ENCODE data around the gene ZNF460.
"Not testable (repeated sequence)": the region's sequence is repeated elsewhere in the genome, so short reads cannot be mapped to it uniquely, and the experiment has no call there.

Gene ZNF460

GRCh38 chr19:57280165-57280961 is at the start of gene ZNF460:
Gene ZNF460, plus strand, starts transcription at chr19:57280485. Its CDS starts 322 bp downstream, at chr19:57280807.
- DNase-seq (ENCODE audit: low read depth, low spot score), result peak; percentile 95

- no peak for DNase-seq (ENCODE audit: low read depth, low spot score)
These were observed 48.6 kb upstream of the ZNF460 start for GRCh38 chr19:57231686-57232085.

- no peak for DNase-seq (ENCODE audit: low read depth, low spot score)
These were observed 47.1 kb upstream of the ZNF460 start for GRCh38 chr19:57233207-57233606.

GRCh38 chr19:57239982-57240310 is 40.3 kb upstream of the ZNF460 start:
- no peak for DNase-seq (ENCODE audit: low read depth, low spot score)

GRCh38 chr19:57240311-57241090 is 39.8 kb upstream of the ZNF460 start, which contains the start of gene ZNF805:
Gene ZNF805, plus strand, starts transcription at chr19:57240632. Its CDS starts 260 bp downstream, at chr19:57240892.
- DNase-seq (ENCODE audit: low read depth, low spot score), result peak; percentile 94

GRCh38 chr19:57241176-57241575 is 39.1 kb upstream of the ZNF460 start:
- DNase-seq (ENCODE audit: low read depth, low spot score), result no peak

DNA sequence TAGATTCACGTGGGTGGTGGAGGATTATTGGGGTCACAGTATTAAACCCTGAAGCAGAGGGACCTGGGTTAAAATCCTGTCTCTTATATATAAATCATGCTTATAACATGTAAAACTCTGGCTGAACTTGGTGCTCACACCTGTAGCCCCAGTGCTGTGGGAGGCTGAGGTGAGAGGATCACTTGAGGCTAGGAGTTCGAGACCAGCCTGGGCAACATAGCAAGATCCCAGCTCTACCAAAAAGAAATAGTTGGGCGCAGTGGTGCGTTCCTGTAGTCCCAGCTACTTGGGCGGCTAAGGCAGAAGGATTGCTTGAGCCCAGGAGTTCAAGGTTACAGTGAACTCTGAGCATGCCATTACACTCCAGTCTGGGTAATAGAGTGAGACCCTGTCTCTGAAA is 37.5 kb upstream of the ZNF460 start:
- DNase-seq (ENCODE audit: low read depth, low spot score), result no peak

DNA sequence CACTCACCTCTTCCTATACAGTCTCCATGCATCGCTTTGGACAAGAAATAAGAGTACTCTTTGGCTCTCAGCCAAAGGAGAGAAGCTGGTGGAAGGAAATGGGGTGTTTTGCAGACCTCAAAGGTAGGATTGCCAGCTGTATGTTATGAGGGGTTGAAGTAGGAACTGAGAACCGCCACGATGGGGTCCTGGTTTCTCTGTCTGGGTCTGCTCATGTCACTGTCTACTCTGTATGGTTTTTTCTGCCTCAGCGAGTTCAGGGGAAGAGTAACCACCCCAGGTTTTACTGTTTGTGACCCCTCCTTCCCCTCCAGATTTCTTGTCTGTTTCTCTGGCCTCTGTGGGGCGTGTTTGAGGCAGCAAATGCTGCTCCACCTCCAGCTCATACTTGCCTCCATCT is 35.8 kb upstream of the ZNF460 start:
- no peak for DNase-seq (ENCODE audit: low read depth, low spot score)

DNA sequence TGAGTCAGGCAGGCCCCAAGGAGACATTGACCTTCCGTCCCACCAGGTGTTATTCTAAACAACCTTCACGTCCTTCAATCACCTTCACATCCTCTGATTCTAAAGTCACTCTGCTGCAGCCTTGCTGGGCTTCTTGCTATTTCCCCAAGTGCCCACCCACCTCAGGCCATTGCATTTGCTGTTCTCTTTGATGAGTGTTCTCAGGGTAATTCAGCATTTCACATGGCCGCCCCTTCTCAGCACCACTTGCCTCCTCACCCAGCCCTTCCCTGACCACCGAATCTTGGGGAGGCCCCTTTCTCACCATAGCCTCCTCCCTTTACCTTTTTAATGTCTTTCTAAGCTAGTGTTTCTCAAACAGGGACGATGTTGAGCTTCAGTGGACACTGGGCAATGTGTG is 35.2 kb upstream of the ZNF460 start:
- DNase-seq (ENCODE audit: low read depth, low spot score), result no peak

DNA sequence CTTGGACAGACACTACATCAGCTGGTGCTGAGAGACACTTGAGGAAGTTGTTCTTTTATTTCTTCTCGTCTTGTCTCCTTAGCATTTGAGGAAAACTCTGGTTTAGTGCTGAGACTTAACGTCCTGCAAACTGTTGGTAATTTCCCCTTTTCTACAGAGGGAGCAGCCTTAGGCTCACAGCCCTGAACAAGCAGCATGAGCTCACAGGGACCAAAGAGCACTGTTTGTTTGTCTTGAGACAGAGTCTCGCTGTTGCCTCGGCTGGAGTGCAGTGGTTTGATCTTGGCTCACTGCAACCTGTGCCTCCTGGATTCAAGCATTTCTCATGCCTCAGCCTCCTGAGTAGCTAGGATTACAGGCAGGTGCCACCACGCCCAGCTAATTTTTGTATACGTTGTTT is 34.3 kb upstream of the ZNF460 start:
- DNase-seq (ENCODE audit: low read depth, low spot score), result no peak

- no peak for DNase-seq (ENCODE audit: low read depth, low spot score)
These were observed 31.6 kb upstream of the ZNF460 start for GRCh38 chr19:57248646-57249045.

DNA sequence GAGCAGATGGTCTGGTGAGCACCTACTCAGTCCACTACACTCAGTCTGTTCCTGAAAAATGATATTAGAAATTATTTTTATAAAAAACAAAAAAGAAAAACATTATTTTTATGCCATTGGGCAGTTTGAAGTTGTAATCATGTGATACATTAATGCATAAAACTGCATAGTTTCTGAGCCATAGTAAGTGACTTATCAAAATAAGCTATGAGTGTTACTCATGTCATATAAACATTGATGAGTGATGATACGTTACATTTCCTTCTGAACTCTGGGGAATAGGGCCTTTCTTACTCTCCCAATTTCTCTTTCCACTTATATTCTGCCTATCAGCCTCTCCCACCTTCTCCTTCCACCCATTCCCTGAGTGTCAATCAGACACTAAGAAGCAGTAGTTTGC is 31.0 kb upstream of the ZNF460 start:
- DNase-seq (ENCODE audit: low read depth, low spot score), result no peak

- not testable (repeated sequence) for DNase-seq (ENCODE audit: low read depth, low spot score)
These were observed 26.5 kb upstream of the ZNF460 start for GRCh38 chr19:57253767-57254166.

DNA sequence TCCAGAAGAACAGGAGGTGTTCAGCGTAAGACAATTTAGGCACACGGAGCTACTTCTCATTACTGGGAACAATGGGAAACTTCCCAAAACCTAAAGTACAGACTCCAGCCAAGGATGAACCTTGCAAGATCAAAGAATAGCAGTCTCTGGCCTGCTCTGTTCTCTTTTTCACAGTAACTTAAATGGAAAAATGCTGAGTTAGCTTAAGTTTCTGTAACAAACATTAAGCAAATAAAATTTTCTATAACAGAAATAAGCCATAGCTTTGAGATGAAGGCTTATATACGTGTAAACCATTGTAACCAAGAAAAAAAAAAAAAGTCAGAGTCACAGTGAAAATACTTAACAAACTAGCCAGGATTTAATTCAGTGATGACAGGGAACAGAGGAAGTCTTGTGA is 18.2 kb upstream of the ZNF460 start:
- no peak for DNase-seq (ENCODE audit: low read depth, low spot score)

DNA sequence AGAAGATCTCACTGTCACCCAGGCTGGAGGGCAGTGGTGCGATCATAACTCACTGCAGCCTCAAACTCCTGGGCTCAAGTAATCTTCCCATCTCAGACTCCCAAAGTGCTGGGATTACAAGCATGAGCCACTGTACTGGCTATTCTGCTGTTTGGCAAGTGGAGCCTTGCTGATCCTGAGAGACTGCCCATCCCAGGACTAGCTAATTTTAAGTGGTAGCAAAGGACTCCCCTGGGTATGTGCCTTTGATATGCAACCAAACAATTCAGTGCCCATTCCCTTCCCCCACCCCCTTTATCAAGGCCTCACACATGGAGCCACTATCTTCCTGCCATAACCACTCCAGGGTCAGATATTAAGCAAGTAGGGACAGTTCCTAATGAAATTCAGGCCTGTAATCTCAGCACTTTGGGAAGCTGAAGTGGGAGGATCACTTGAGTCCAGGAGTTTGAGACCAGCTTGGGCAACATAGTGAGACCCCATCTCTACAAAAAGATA is 17.0 kb upstream of the ZNF460 start:
- DNase-seq (ENCODE audit: low read depth, low spot score), result no peak

- DNase-seq (ENCODE audit: low read depth, low spot score), result no peak
These were observed 13.0 kb upstream of the ZNF460 start for GRCh38 chr19:57267291-57267690.

DNA sequence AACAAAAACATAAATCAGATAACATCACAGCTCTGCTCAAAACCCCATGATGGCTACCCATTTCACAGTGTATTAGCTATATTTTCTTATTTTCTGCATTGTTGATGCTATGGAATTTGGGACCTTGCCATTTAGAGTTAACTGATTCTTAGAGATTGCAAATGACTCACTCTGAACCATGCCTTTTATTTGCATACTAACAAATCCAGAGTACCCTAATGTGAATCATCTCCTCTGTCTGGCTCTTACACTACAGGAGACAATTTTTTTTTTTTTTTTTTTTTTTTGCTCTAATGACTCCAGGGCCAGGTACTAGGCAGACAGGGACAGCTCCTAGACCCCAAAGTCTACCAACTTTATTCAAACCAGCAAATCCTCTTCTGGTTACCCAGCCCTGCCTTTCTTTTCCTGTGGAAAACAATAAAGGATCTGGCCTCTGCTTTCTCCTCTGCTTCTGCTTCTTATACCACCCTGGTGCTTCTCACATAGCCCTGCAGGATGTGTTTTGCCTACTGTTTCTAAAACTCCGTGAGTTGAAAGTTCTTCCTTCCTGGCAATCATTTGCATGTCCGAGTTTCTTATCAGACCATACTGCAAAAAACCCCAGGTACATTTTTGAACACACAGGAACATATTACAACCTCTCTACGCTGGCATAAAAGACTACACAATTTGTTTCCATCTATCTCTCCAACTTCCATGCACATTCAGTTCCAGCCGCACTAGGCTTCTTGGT is 10.6 kb upstream of the ZNF460 start:
- no peak for DNase-seq (ENCODE audit: low read depth, low spot score)

DNA sequence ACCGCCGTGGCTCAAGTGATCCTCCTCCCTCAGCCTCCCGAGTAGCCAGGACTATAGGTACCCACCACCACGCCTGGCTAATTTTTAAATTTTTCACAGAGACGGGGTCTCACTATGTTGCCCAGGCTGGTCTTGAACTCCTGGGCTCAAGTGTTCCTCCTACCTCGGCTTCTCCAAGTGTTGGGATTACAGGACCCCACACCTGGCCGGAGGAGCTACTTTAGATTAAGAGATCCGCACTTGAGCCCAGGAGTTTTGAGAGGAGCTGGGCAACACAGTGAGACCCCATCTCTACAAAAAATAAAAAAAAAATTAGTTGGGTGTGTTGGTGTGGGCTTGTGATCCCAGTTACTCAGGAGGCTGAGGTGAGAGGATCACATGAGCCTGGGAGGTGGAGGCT is 9.0 kb upstream of the ZNF460 start:
- DNase-seq (ENCODE audit: low read depth, low spot score), result no peak

DNA sequence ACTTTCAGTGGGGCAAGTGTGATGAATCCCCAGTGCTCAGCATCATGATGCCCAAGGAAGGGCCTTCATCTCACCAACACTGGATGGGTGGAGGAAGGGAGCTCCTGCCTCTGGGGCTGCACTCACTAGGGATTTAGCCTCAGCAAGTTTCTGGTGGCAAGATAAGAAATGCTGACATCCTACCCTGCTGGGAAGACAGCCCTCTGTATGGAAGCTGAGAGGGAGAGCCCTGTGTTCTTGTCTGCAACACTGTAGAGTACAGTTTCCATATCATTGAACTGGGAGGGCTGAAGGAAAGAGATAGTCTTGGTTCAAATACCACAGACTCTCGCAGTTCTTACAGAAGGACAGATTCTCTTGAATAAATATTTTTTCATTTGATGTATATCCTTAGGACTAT is 7.3 kb upstream of the ZNF460 start:
- no peak for DNase-seq (ENCODE audit: low read depth, low spot score)

GRCh38 chr19:57276430-57276829 is 3.9 kb upstream of the ZNF460 start:
- DNase-seq (ENCODE audit: low read depth, low spot score), result no peak

DNA sequence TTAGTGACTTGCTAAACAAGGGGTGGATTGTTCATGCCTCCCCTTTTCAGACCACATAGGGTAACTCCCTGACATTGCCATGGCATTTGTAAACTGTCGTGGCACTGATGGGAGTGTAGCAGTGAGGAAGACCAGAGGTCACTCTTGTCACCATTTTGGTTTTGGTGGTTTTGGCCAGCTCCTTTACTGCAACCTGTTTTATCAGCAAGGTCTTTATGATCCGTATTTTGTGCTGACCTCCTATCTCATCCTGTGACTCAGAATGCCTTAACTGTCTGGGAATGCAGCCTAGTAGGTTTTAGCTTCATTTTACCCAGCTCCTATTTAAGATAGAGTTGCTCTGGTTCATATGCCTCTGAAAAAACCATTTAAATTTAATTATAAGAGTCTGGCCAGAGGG is 1.8 kb upstream of the ZNF460 start:
- DNase-seq (ENCODE audit: low read depth, low spot score), result not testable (repeated sequence)

All from activated naive CD8-positive, alpha-beta T cell treated with anti-CD3 and anti-CD28 coated beads, Interleukin-2, amount 50 U/mL, for 16 hours (primary cell).